ENCODE results near the gene DENND2A.

GRCh38 chr7:140587243-140587642 lies 53.4 kb downstream of the DENND2A start:
- TF ChIP-seq, protein P1, sequence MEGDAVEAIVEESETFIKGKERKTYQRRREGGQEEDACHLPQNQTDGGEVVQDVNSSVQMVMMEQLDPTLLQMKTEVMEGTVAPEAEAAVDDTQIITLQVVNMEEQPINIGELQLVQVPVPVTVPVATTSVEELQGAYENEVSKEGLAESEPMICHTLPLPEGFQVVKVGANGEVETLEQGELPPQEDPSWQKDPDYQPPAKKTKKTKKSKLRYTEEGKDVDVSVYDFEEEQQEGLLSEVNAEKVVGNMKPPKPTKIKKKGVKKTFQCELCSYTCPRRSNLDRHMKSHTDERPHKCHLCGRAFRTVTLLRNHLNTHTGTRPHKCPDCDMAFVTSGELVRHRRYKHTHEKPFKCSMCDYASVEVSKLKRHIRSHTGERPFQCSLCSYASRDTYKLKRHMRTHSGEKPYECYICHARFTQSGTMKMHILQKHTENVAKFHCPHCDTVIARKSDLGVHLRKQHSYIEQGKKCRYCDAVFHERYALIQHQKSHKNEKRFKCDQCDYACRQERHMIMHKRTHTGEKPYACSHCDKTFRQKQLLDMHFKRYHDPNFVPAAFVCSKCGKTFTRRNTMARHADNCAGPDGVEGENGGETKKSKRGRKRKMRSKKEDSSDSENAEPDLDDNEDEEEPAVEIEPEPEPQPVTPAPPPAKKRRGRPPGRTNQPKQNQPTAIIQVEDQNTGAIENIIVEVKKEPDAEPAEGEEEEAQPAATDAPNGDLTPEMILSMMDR (conservative IDR thresholded peaks at IDR 0.05 in 1 of 2, IDR thresholded peaks at IDR 0.05 in 1 of 2; ENCODE audit: low read depth in 1 of 2, low read length in 2 of 2), result no peak
- no peak for TF ChIP-seq EZH2 (IDR thresholded peaks at IDR 0.05; ENCODE audit: low read length, missing control alignments)

All from fibroblast of lung (primary cell).